MCF 10A (cell line): ENCODE measurements around the gene CRK. TPM values are rescaled to one million over a fixed set of nuclear protein-coding genes. Genes with fewer than 3 reads are reported as not detected.
A peak's percentile ranks its signal among the peaks of the same experiment; 100 is the strongest.

Experiments
- BruUV-seq: library from RNA; stranded (reverse); fragments of 400-500 nt; replicated peaks from 2 replicates; lab custom pipeline; 2021; lab: Mats Ljungman, UMichigan
- CTCF ChIA-PET: fragments of 300-600 bp; sonication (Branson Sonifier 250); formaldehyde crosslinking; extraction: SDS; loops from one replicate; lab custom pipeline; 2021; ENCODE audit warnings: antibody characterized with exemption, inconsistent platforms; lab: Yijun Ruan, JAX
- POLR2A ChIA-PET: fragments of 300-600, 350-650 bp; sonication (Branson Sonifier 250); formaldehyde crosslinking; extraction: SDS; loops from one replicate; lab custom pipeline; 2020; ENCODE audit warnings: antibody characterized with exemption, inconsistent platforms; lab: Yijun Ruan, JAX
- DNase-seq: peaks from one replicate; pipeline ENCODE4 v3.0.0-alpha.2; 2018; ENCODE audit not compliant: unreplicated experiment
- H3K27ac Mint-ChIP-seq: one replicate; pipeline ENCODE4 v1.8.0; 2022; ENCODE audit warnings: mild to moderate bottlenecking, low read depth, mixed read lengths; ENCODE audit not compliant: unreplicated experiment
- H3K27me3 Mint-ChIP-seq: one replicate; pipeline ENCODE4 v1.8.0; 2022; ENCODE audit warnings: mixed read lengths; ENCODE audit not compliant: insufficient read depth, unreplicated experiment
- H3K36me3 Mint-ChIP-seq: one replicate; pipeline ENCODE4 v1.8.0; 2022; ENCODE audit warnings: mild to moderate bottlenecking, moderate library complexity, mixed read lengths; ENCODE audit not compliant: insufficient read depth, unreplicated experiment
- H3K4me1 Mint-ChIP-seq: one replicate; pipeline ENCODE4 v1.8.0; 2022; ENCODE audit warnings: mixed read lengths; ENCODE audit not compliant: insufficient read depth, unreplicated experiment
- H3K4me3 Mint-ChIP-seq: one replicate; pipeline ENCODE4 v1.8.0; 2022; ENCODE audit warnings: mild to moderate bottlenecking, moderate library complexity, mixed read lengths; ENCODE audit not compliant: unreplicated experiment
- H3K9me3 Mint-ChIP-seq: one replicate; pipeline ENCODE4 v1.8.0; 2022; ENCODE audit warnings: mixed read lengths; ENCODE audit not compliant: unreplicated experiment
- CTCF ChIP-seq: fragments of 200-600 bp; IDR thresholded peaks from one replicate; pipeline ENCODE4 v1.8.0; 2022; ENCODE audit warnings: antibody characterized with exemption, mild to moderate bottlenecking; ENCODE audit not compliant: unreplicated experiment
- intact Hi-C: fragments of 100-400 bp; cut with micrococcal nuclease; formaldehyde crosslinking; loops from 2 replicates; pipeline ENCODE4 v1.14.1; 2022
- total RNA-seq: library from RNA; stranded (reverse); gene quantifications from 2 replicates; pipeline ENCODE4 v1.2.3, GENCODE V29; 2022

CRK gene
- total RNA-seq, 1 experiment from 2014 or later, result 70.6 TPM

GRCh38 chr17:1473170-1473569, 17.1 kb upstream of the CRK start:
- ChIA-PET POLR2A (interaction anchor here (1.0 to 1.2 kb wide), 2 partner anchors 13 kb away, joined by 3 to 5 read pairs; no protein-coding TSS in a partner anchor), CTCF (no interaction called here)
- Mint-ChIP-seq H3K9me3 (no peaks in the 10 kb centered on the region), H3K27me3 (no peaks in the 10 kb centered on the region), H3K27ac (peak overlapping the region; percentile 39), H3K36me3 (peaks cover 73% of the 10 kb centered on the region), H3K4me3 (no peak overlapping the region), H3K4me1 (no peaks in the 10 kb centered on the region)
- intact Hi-C loops, result no loop called here
- no peak for DNase-seq
- no peak for TF ChIP-seq CTCF
- BruUV-seq, result no TSS peak

- POLR2A ChIA-PET, result interaction anchor here (1.2 to 1.6 kb wide), 2 partner anchors 12 to 43 kb away, joined by 3 to 5 read pairs; no protein-coding TSS in a partner anchor
Measured at GRCh38 chr17:1471911-1472821, 16.1 kb upstream of the CRK start.

GRCh38 chr17:1471490-1471889, 15.5 kb upstream of the CRK start:
- TF ChIP-seq CTCF, result no peak
- POLR2A ChIA-PET, result interaction anchor here (1.6 kb wide), 1 partner anchor 44 kb away, joined by 3 read pairs; no protein-coding TSS in a partner anchor
- Mint-ChIP-seq H3K36me3 (peaks cover 68% of the 10 kb centered on the region), H3K4me1 (no peaks in the 10 kb centered on the region), H3K27ac (no peak overlapping the region), H3K4me3 (no peak overlapping the region), H3K9me3 (no peaks in the 10 kb centered on the region), H3K27me3 (no peaks in the 10 kb centered on the region)
- BruUV-seq, result no TSS peak
- DNase-seq, result no peak
- CTCF ChIA-PET, result interaction anchor here (1.0 to 1.3 kb wide), 2 partner anchors 9 to 45 kb away, joined by 4 read pairs; partner anchors contain the start of gene INPP5K
- intact Hi-C loops, result no loop called here

More at GRCh38 chr17:1471911-1472821, 16.1 kb upstream of the CRK start:
- CTCF ChIA-PET, result interaction anchor here (1.0 to 1.3 kb wide), 2 partner anchors 10 to 44 kb away, joined by 4 read pairs; partner anchors contain the start of gene INPP5K
- Mint-ChIP-seq H3K36me3 (peaks cover 68% of the 10 kb centered on the region), H3K4me1 (no peaks in the 10 kb centered on the region), H3K4me3 (no peak overlapping the region), H3K27ac (no peak overlapping the region), H3K9me3 (no peaks in the 10 kb centered on the region), H3K27me3 (no peaks in the 10 kb centered on the region)
- TF ChIP-seq CTCF, result no peak
- DNase-seq, result no peak
- no TSS peak for BruUV-seq
- intact Hi-C loops, result no loop called here
